CD14-positive monocyte (primary cell): ENCODE measurements around the gene FGF14. TPM values are rescaled to one million over a fixed set of nuclear protein-coding genes. Genes with fewer than 3 reads are reported as not detected.

Experiments
- DNase-seq, 3 donors: peaks; one replicate each; pipeline ENCODE4 v3.0.0-alpha.2; 2011 to 2022
- H2AFZ ChIP-seq: 2 replicates; pipeline ENCODE4 v1.6.0; 2012; ENCODE audit warnings: mild to moderate bottlenecking, low read depth, low read length, inconsistent platforms; ENCODE audit not compliant: insufficient read depth, poor library complexity, severe bottlenecking
- H3K27ac ChIP-seq, 2 donors: 1 replicate in 1 of 2; 2 replicates in 1 of 2; pipeline ENCODE4 v1.5.1; 2012 to 2013; ENCODE audit warnings: low read length in 2 of 2, control low read depth in 1 of 2, inconsistent platforms in 1 of 2, low read depth in 1 of 2, mild to moderate bottlenecking in 1 of 2
- H3K27me3 ChIP-seq, 2 donors: one replicate each; pipeline versions ENCODE4 v1.6.0 to v1.6.1; 2011 to 2013; ENCODE audit warnings: low read length in 2 of 2; ENCODE audit not compliant: control insufficient read depth in 2 of 2, insufficient read depth in 2 of 2
- H3K36me3 ChIP-seq, 2 donors: replicated peaks in 1 of 2; 1 replicate in 1 of 2; 2 replicates in 1 of 2; pipeline versions ENCODE4 v1.5.1 to v1.6.1; 2012 to 2013; ENCODE audit warnings: low read length in 2 of 2, control low read depth in 1 of 2, inconsistent platforms in 1 of 2, mild to moderate bottlenecking in 1 of 2; ENCODE audit not compliant: insufficient read depth in 2 of 2, control insufficient read depth in 1 of 2
- H3K4me1 ChIP-seq, 2 donors: 1 replicate in 1 of 2; 2 replicates in 1 of 2; pipeline versions ENCODE4 v1.5.1 to v1.6.1; 2012 to 2013; ENCODE audit warnings: low read length in 2 of 2, control low read depth in 1 of 2, inconsistent platforms in 1 of 2, mild to moderate bottlenecking in 1 of 2, moderate library complexity in 1 of 2; ENCODE audit not compliant: insufficient read depth in 2 of 2, control insufficient read depth in 1 of 2
- H3K4me2 ChIP-seq: replicated peaks from 2 replicates; pipeline ENCODE3; 2012; ENCODE audit warnings: low read length, moderate library complexity, mild to moderate bottlenecking; ENCODE audit not compliant: poor library complexity, severe bottlenecking; ENCODE audit errors: extremely low read depth
- H3K4me3 ChIP-seq, 3 experiments: fragments of 200-600 bp in 1 of 3; sonication (generic) in 1 of 3; replicated peaks in 1 of 3; 1 replicate in 2 of 3; 2 replicates in 1 of 3; pipeline ENCODE4 v1.5.1; 2011 to 2013; ENCODE audit warnings: low read length in 3 of 3, mild to moderate bottlenecking in 3 of 3, control low read depth in 2 of 3, low read depth in 2 of 3, inconsistent platforms in 1 of 3, moderate library complexity in 1 of 3
- H3K79me2 ChIP-seq: 2 replicates; pipeline ENCODE4 v1.6.0; 2012; ENCODE audit warnings: mild to moderate bottlenecking, control low read depth, inconsistent platforms, low read length, moderate library complexity; ENCODE audit not compliant: insufficient read depth
- H3K9ac ChIP-seq: 2 replicates; pipeline ENCODE4 v1.6.0; 2017; ENCODE audit warnings: low read length, mild to moderate bottlenecking; ENCODE audit not compliant: insufficient read depth, poor library complexity, severe bottlenecking
- H3K9me3 ChIP-seq, 2 donors: replicated peaks in 1 of 2; 1 replicate in 1 of 2; 2 replicates in 1 of 2; pipeline versions ENCODE4 v1.5.1 to v1.6.1; 2012 to 2013; ENCODE audit warnings: low read length in 2 of 2, control low read depth in 1 of 2; ENCODE audit not compliant: control insufficient read depth in 1 of 2, insufficient read depth in 1 of 2
- H4K20me1 ChIP-seq: 2 replicates; pipeline ENCODE4 v1.6.0; 2012; ENCODE audit warnings: mild to moderate bottlenecking, low read length, control low read depth, moderate library complexity; ENCODE audit not compliant: insufficient read depth
- H3K27ac Mint-ChIP-seq, 7 donors: one replicate each; pipeline ENCODE4 v1.8.0; 2020; ENCODE audit warnings: mild to moderate bottlenecking in 7 of 7, mixed read lengths in 7 of 7, moderate library complexity in 6 of 7, inconsistent platforms in 2 of 7
- H3K27me3 Mint-ChIP-seq, 3 donors: one replicate each; pipeline ENCODE4 v1.8.0; 2021 to 2022; ENCODE audit warnings: low read depth in 3 of 3, mild to moderate bottlenecking in 3 of 3, mixed read lengths in 3 of 3, moderate library complexity in 3 of 3, inconsistent platforms in 1 of 3
- H3K36me3 Mint-ChIP-seq, 2 donors: one replicate each; pipeline ENCODE4 v1.8.0; 2020; ENCODE audit warnings: mixed read lengths in 2 of 2, inconsistent platforms in 1 of 2, mild to moderate bottlenecking in 1 of 2
- H3K4me1 Mint-ChIP-seq: one replicate; pipeline ENCODE4 v1.8.0; 2020; ENCODE audit warnings: mild to moderate bottlenecking, mixed read lengths
- H3K4me3 Mint-ChIP-seq, 2 donors: one replicate each; pipeline ENCODE4 v1.8.0; 2020; ENCODE audit warnings: mild to moderate bottlenecking in 2 of 2, mixed read lengths in 2 of 2, moderate library complexity in 1 of 2
- H3K9me3 Mint-ChIP-seq, 7 donors: one replicate each; pipeline ENCODE4 v1.8.0; 2020 to 2022; ENCODE audit warnings: mixed read lengths in 7 of 7, mild to moderate bottlenecking in 6 of 7, moderate library complexity in 6 of 7, inconsistent platforms in 2 of 7
- WGBS: methylation state at CpG from one replicate; pipeline ENCODE4 v1.1.5; 2013; ENCODE audit warnings: missing lambda C conversion rate; ENCODE audit not compliant: insufficient coverage; 5-methylcytosine and 5-hydroxymethylcytosine counted together
- intact Hi-C, 2 donors: fragments of 100-400 bp; cut with micrococcal nuclease; formaldehyde crosslinking; loops; one replicate each; pipeline versions ENCODE4 v1.15.0 to v1.15.1; 2023
- polyA plus RNA-seq, 3 donors: library from polyadenylated mRNA; depleted of rRNA in 1 of 3; unstranded in 2 of 3; stranded (reverse) in 1 of 3; fragments of 300-500 nt in 2 of 3; fragments of >200 nt in 1 of 3; fragmentation: Illumina TruSeq in 2 of 3; gene quantifications; 1 replicate in 2 of 3; 2 replicates in 1 of 3; pipeline ENCODE4 v1.2.3, GENCODE V29; 2012 to 2021
- TF ChIP-seq, protein P1 (sequence below): fragments of 200-600 bp; IDR thresholded peaks from one replicate; pipeline ENCODE4 v1.8.0; 2022; ENCODE audit warnings: antibody characterized with exemption, mild to moderate bottlenecking

The FGF14 gene
- polyA plus RNA-seq, 3 donors = not detected

DNA sequence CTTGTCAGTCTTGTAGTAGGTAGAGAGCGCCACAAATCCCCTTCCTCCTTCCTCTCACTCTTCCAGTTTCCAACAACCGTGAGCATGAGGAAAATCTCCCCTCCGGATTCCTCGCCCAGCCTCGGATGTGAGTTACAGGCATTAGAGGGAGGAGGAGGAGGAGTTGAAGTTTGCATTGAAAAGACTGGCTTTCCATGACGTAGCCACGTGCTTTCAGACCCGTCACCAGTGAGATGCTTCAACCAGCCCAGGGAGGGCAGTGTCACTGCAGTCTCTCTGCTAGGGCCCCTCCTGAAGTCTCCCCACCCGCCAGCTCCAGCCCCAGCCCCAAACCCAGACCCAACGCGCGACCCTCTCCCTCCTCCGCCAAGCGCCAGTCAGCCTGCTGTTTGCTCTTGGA lies 442 bp upstream of the FGF14 start:
- H3K4me3 Mint-ChIP-seq = peak overlapping the region in 1 of 2 donors; percentile 79
- Histone ChIP-seq H4K20me1 (no peaks in the 10 kb centered on the region), H3K4me2 (no peak overlapping the region), H3K36me3 (no peaks in the 10 kb centered on the region), H2AFZ (no peak overlapping the region), H3K27me3 (peaks cover 46 to 59% of the 10 kb centered on the region in 2 donors), H3K79me2 (no peaks in the 10 kb centered on the region), H3K4me3 (no peak overlapping the region), H3K4me1 (peaks cover 6 to 8% of the 10 kb centered on the region in 2 donors), H3K27ac (no peak overlapping the region), H3K9me3 (peaks cover 0 to 17% of the 10 kb centered on the region in 2 donors), H3K9ac (no peak overlapping the region)
- no peak overlapping the region for H3K27ac Mint-ChIP-seq
- peaks cover 50 to 66% (median 54%) of the 10 kb centered on the region in 3 donors for H3K27me3 Mint-ChIP-seq
- peaks cover 0 to 3% of the 10 kb centered on the region in 2 donors for H3K36me3 Mint-ChIP-seq
- TF ChIP-seq, protein P1, sequence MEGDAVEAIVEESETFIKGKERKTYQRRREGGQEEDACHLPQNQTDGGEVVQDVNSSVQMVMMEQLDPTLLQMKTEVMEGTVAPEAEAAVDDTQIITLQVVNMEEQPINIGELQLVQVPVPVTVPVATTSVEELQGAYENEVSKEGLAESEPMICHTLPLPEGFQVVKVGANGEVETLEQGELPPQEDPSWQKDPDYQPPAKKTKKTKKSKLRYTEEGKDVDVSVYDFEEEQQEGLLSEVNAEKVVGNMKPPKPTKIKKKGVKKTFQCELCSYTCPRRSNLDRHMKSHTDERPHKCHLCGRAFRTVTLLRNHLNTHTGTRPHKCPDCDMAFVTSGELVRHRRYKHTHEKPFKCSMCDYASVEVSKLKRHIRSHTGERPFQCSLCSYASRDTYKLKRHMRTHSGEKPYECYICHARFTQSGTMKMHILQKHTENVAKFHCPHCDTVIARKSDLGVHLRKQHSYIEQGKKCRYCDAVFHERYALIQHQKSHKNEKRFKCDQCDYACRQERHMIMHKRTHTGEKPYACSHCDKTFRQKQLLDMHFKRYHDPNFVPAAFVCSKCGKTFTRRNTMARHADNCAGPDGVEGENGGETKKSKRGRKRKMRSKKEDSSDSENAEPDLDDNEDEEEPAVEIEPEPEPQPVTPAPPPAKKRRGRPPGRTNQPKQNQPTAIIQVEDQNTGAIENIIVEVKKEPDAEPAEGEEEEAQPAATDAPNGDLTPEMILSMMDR = no peak
- intact Hi-C loops = no loop called here
- WGBS = 4% methylated on average over 3 of the region's 14 CpGs
- peaks cover 0 to 12% (median 3%) of the 10 kb centered on the region in 7 donors for H3K9me3 Mint-ChIP-seq
- H3K4me1 Mint-ChIP-seq = peaks cover 13% of the 10 kb centered on the region
- DNase-seq = no peak

DNA sequence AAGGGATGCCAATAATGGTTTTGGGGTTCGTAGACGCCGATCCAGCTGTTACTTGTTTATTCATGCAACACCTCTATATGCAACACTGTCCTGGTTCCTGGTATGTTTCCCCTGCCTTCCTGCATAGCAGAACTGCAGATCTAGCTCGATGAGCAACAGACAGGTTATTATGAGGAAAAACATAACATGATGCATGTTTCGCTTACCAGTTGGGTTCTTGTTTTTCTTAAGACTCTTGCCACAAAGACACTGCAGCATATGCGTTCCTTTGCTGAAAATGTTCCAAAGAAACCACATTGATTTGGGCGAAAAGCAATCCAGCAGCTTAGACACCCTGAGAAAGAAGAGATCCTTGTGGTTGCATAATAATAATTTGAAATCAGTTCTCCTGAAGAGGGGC lies 583 bp downstream of the FGF14 start:
- Mint-ChIP-seq H3K4me3 (peak overlapping the region in 1 of 2 donors; percentile 80), H3K9me3 (peaks cover 0 to 12% (median 3%) of the 10 kb centered on the region in 7 donors), H3K4me1 (peaks cover 13% of the 10 kb centered on the region), H3K36me3 (peaks cover 0 to 3% of the 10 kb centered on the region in 2 donors), H3K27me3 (peaks cover 55 to 71% (median 61%) of the 10 kb centered on the region in 3 donors), H3K27ac (no peak overlapping the region)
- H4K20me1 ChIP-seq = no peaks in the 10 kb centered on the region
- peaks cover 0 to 17% of the 10 kb centered on the region in 2 donors for H3K9me3 ChIP-seq
- no peak overlapping the region for H3K4me2 ChIP-seq
- H3K36me3 ChIP-seq = no peaks in the 10 kb centered on the region
- H3K9ac ChIP-seq = no peak overlapping the region
- no peaks in the 10 kb centered on the region for H3K79me2 ChIP-seq
- whole genome bisulfite sequencing = 18% methylated on average over 6 of the region's 7 CpGs
- H3K27ac ChIP-seq = no peak overlapping the region
- H3K4me1 ChIP-seq = peaks cover 6 to 8% of the 10 kb centered on the region in 2 donors
- no peak overlapping the region for H2AFZ ChIP-seq
- H3K27me3 ChIP-seq = peaks cover 52 to 69% of the 10 kb centered on the region in 2 donors
- intact Hi-C loops = no loop called here
- TF ChIP-seq, protein P1 = no peak
- no peak for DNase-seq
- H3K4me3 ChIP-seq = no peak overlapping the region
